H9 (cell line): ENCODE measurements around the gene SLC17A7. TPM values are rescaled to one million over a fixed set of nuclear protein-coding genes. Genes with fewer than 3 reads are reported as not detected.

Experiments used
- DNase-seq: peaks from one replicate; pipeline ENCODE4 v3.0.0-alpha.2; 2017
- H2AFZ ChIP-seq: one replicate; pipeline ENCODE4 v1.6.1; 2013; ENCODE audit warnings: mild to moderate bottlenecking, low read length, control low read depth, moderate library complexity
- H2AK5ac ChIP-seq: 2 replicates; pipeline ENCODE4 v1.6.1; 2013; ENCODE audit warnings: low read length, control low read depth, mixed read lengths; ENCODE audit not compliant: insufficient read length
- H2BK120ac ChIP-seq: one replicate; pipeline ENCODE4 v1.6.1; 2013; ENCODE audit warnings: low read depth, mild to moderate bottlenecking, low read length, control low read depth, inconsistent platforms; ENCODE audit not compliant: poor library complexity, severe bottlenecking
- H2BK12ac ChIP-seq: 2 replicates; pipeline ENCODE4 v1.6.1; 2013; ENCODE audit warnings: low read length, control low read depth, mixed read lengths, low read depth; ENCODE audit not compliant: insufficient read length
- H2BK15ac ChIP-seq: 2 replicates; pipeline ENCODE4 v1.6.1; 2013; ENCODE audit warnings: low read depth, low read length, control low read depth
- H2BK20ac ChIP-seq: one replicate; pipeline ENCODE4 v1.6.1; 2013; ENCODE audit warnings: low read depth, mild to moderate bottlenecking, low read length, control low read depth, inconsistent platforms; ENCODE audit not compliant: poor library complexity, severe bottlenecking
- H2BK5ac ChIP-seq: 2 replicates; pipeline ENCODE4 v1.6.1; 2013; ENCODE audit warnings: low read length, control low read depth, mixed read lengths; ENCODE audit not compliant: insufficient read length
- H3K14ac ChIP-seq: 2 replicates; pipeline ENCODE4 v1.6.1; 2013; ENCODE audit warnings: low read length, control low read depth; ENCODE audit not compliant: insufficient read depth
- H3K18ac ChIP-seq: 2 replicates; pipeline ENCODE4 v1.6.1; 2013; ENCODE audit warnings: low read depth, mild to moderate bottlenecking, mixed read lengths, low read length, control low read depth; ENCODE audit not compliant: insufficient read length
- H3K23ac ChIP-seq: 2 replicates; pipeline ENCODE4 v1.6.1; 2013; ENCODE audit warnings: low read length, control low read depth, mixed read lengths, low read depth; ENCODE audit not compliant: insufficient read length
- H3K23me2 ChIP-seq: 2 replicates; pipeline ENCODE4 v1.6.1; 2013; ENCODE audit warnings: low read depth, mild to moderate bottlenecking, mixed read lengths, low read length, control low read depth; ENCODE audit not compliant: insufficient read length, poor library complexity, severe bottlenecking
- H3K27ac ChIP-seq: 2 replicates; pipeline ENCODE4 v1.5.1; 2013; ENCODE audit warnings: low read length, control low read depth, mixed read lengths, low read depth; ENCODE audit not compliant: insufficient read length
- H3K27me3 ChIP-seq: 2 replicates; pipeline ENCODE4 v1.6.1; 2013; ENCODE audit warnings: low read length, control low read depth, inconsistent platforms; ENCODE audit not compliant: insufficient read depth
- H3K4ac ChIP-seq: 2 replicates; pipeline ENCODE4 v1.6.1; 2013; ENCODE audit warnings: low read depth, mild to moderate bottlenecking, control low read depth, inconsistent platforms, low read length, moderate library complexity
- H3K4me1 ChIP-seq: 2 replicates; pipeline ENCODE4 v1.6.1; 2013; ENCODE audit warnings: low read length, control low read depth, inconsistent platforms; ENCODE audit not compliant: insufficient read depth
- H3K4me2 ChIP-seq: 2 replicates; pipeline ENCODE4 v1.6.1; 2013; ENCODE audit warnings: low read length, control low read depth, mixed read lengths; ENCODE audit not compliant: insufficient read length, insufficient read depth
- H3K56ac ChIP-seq: 2 replicates; pipeline ENCODE4 v1.6.1; 2013; ENCODE audit warnings: low read depth, mild to moderate bottlenecking, mixed read lengths, low read length, control low read depth; ENCODE audit not compliant: insufficient read length
- H3K79me1 ChIP-seq: 2 replicates; pipeline ENCODE4 v1.6.1; 2013; ENCODE audit warnings: low read depth, mild to moderate bottlenecking, moderate library complexity, low read length, control low read depth, inconsistent platforms; ENCODE audit not compliant: insufficient read depth, poor library complexity, severe bottlenecking
- H3K79me2 ChIP-seq: 2 replicates; pipeline ENCODE4 v1.6.1; 2013; ENCODE audit warnings: low read length, control low read depth, inconsistent platforms; ENCODE audit not compliant: insufficient read depth
- H3K9ac ChIP-seq: 2 replicates; pipeline ENCODE4 v1.6.1; 2013; ENCODE audit warnings: low read length, control low read depth, mixed read lengths; ENCODE audit not compliant: insufficient read length; ENCODE audit errors: extremely low read depth
- H3K9me3 ChIP-seq: one replicate; pipeline ENCODE4 v1.6.1; 2013; ENCODE audit warnings: low read depth, low read length, inconsistent platforms; ENCODE audit not compliant: control insufficient read depth
- H3T11ph ChIP-seq: one replicate; pipeline ENCODE4 v1.6.1; 2013; ENCODE audit warnings: mild to moderate bottlenecking, low read length, control low read depth, inconsistent platforms
- H4K20me1 ChIP-seq: one replicate; pipeline ENCODE4 v1.6.1; 2013; ENCODE audit not compliant: control insufficient read depth, insufficient read length, insufficient read depth
- H4K5ac ChIP-seq: 2 replicates; pipeline ENCODE4 v1.6.1; 2013; ENCODE audit warnings: low read depth, mild to moderate bottlenecking, mixed read lengths, low read length, control low read depth; ENCODE audit not compliant: insufficient read length
- H4K8ac ChIP-seq: replicated peaks from 2 replicates; pipeline ENCODE4 v1.6.1; 2013; ENCODE audit warnings: low read length, control low read depth, mixed read lengths, low read depth; ENCODE audit not compliant: insufficient read length
- H4K91ac ChIP-seq: 2 replicates; pipeline ENCODE4 v1.6.1; 2013; ENCODE audit warnings: low read depth, mild to moderate bottlenecking, moderate library complexity, mixed read lengths, low read length, control low read depth; ENCODE audit not compliant: insufficient read length
- H3K27ac Mint-ChIP-seq, 3 experiments: 2 replicates in 2 of 3; 3 replicates in 1 of 3; pipeline ENCODE4 v1.8.0; 2020 to 2021; ENCODE audit warnings: mixed read lengths in 3 of 3, mild to moderate bottlenecking in 1 of 3, moderate library complexity in 1 of 3
- H3K27me3 Mint-ChIP-seq: 2 replicates; pipeline ENCODE4 v1.8.0; 2021; ENCODE audit warnings: low read depth, mild to moderate bottlenecking, moderate library complexity, mixed read lengths
- H3K36me3 Mint-ChIP-seq, 3 experiments: 2 replicates in 2 of 3; 3 replicates in 1 of 3; pipeline ENCODE4 v1.8.0; 2020 to 2021; ENCODE audit warnings: low read depth in 3 of 3, mixed read lengths in 3 of 3; ENCODE audit not compliant: insufficient read depth in 1 of 3
- H3K4me1 Mint-ChIP-seq, 2 experiments: 2 replicates each; pipeline ENCODE4 v1.8.0; 2020; ENCODE audit warnings: mixed read lengths in 2 of 2
- H3K4me3 Mint-ChIP-seq, 2 experiments: 2 replicates in 1 of 2; 3 replicates in 1 of 2; pipeline ENCODE4 v1.8.0; 2020 to 2021; ENCODE audit warnings: mild to moderate bottlenecking in 2 of 2, mixed read lengths in 2 of 2, moderate library complexity in 1 of 2
- H3K9me3 Mint-ChIP-seq, 2 experiments: 2 replicates in 1 of 2; 3 replicates in 1 of 2; pipeline ENCODE4 v1.8.0; 2020; ENCODE audit warnings: mild to moderate bottlenecking in 2 of 2, mixed read lengths in 2 of 2, moderate library complexity in 1 of 2
- WGBS: extraction: QIAGEN DNeasy Blood & Tissue Kit; methylation state at CpG from one replicate; pipeline ENCODE4 v1.1.7; 2013; ENCODE audit warnings: missing lambda C conversion rate, low lambda C conversion rate, mixed read lengths; ENCODE audit not compliant: insufficient read length; ENCODE audit errors: extremely low coverage; 5-methylcytosine and 5-hydroxymethylcytosine counted together
- long read RNA-seq: library from polyadenylated mRNA; unstranded; transcript quantifications from one replicate; pipeline ENCODE4 v2.0.0, GENCODE V29; 2020
- total RNA-seq: library from RNA; stranded (reverse); gene quantifications from 2 replicates; pipeline ENCODE4 v1.2.1, GENCODE V29; 2021
- TF ChIP-seq, protein P1 (sequence below): fragments of 200-600 bp; sonication (generic); conservative IDR thresholded peaks from 3 replicates; pipeline ENCODE4 v1.8.0; 2021; ENCODE audit warnings: antibody characterized with exemption, mild to moderate bottlenecking

The SLC17A7 gene
- 1.1 and 1.3 TPM in 2 replicates for total RNA-seq
- long read RNA-seq = 0 reads

DNA sequence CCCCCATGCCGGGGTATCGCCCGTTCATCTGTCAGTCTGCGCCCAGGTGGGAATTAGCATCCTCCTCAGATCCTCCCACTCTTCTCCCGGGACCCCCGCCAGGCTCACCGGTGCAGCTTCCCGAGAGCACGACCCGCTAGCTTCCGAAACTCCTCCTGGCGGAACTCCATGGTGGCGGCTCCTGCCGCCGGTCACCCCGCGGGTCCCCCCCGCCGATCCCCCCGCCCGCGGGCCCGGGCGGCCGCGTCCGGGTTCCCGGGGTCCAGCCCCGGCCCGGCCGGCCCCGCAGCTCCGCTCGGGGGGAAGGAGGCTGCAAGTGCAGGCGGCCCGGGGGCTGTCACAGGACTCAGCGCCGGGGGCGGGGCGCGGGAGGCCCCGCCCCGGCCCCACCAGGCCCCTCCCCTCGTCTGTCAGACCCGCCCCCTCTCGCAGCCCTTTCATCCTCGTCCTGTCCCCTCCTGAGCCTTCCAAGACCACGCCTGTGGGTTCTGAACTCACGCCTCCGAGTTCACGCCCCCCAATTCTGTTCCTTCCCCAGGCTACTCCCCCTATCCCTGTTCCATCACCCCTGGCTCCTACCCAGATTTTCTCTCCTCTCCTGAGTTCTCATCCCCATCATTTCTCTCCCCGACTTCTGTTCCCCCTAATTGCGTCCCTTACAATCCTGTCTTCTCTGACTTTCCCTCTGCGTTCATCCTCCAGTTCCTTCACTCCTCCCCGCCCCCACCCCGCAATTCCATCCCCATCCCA is at the start of gene SLC17A7:
Gene SLC17A7, minus strand, starts transcription at position 318 of the 750 bp plus-strand sequence. Its CDS starts 148 bp downstream, at position 170.
- Histone ChIP-seq H3K4me2 (peak within 1 kb of the TSS; percentile 83), H4K91ac (no peak within 1 kb of the TSS), H3K79me2 (no peaks in the 10 kb centered on the region), H3K4ac (no peak within 1 kb of the TSS), H3K14ac (no peak within 1 kb of the TSS), H2AFZ (no peak within 1 kb of the TSS), H2BK120ac (no peak within 1 kb of the TSS), H3K27ac (no peak within 1 kb of the TSS), H3K23me2 (peaks cover 21% of the 10 kb centered on the region), H3K4me1 (no peaks in the 10 kb centered on the region), H2BK20ac (no peak within 1 kb of the TSS), H3K9me3 (no peaks in the 10 kb centered on the region), H3K23ac (no peak within 1 kb of the TSS), H4K8ac (no peak within 1 kb of the TSS), H3T11ph (no peak within 1 kb of the TSS), H3K18ac (peak within 1 kb of the TSS; percentile 50), H4K5ac (no peak within 1 kb of the TSS), H4K20me1 (no peaks in the 10 kb centered on the region), H2BK12ac (no peak within 1 kb of the TSS), H3K27me3 (peaks cover 34% of the 10 kb centered on the region; the same call in 1 of the 2 replicates), H2BK15ac (no peak within 1 kb of the TSS), H2BK5ac (no peak within 1 kb of the TSS), H3K56ac (no peak within 1 kb of the TSS), H3K9ac (no peak within 1 kb of the TSS), H2AK5ac (no peak within 1 kb of the TSS), H3K79me1 (no peaks in the 10 kb centered on the region)
- H3K36me3 Mint-ChIP-seq = peaks cover 4 to 6% (median 6%) of the 10 kb centered on the region in 3 experiments; a peak in 6 of 7 replicates
- TF ChIP-seq, protein P1, sequence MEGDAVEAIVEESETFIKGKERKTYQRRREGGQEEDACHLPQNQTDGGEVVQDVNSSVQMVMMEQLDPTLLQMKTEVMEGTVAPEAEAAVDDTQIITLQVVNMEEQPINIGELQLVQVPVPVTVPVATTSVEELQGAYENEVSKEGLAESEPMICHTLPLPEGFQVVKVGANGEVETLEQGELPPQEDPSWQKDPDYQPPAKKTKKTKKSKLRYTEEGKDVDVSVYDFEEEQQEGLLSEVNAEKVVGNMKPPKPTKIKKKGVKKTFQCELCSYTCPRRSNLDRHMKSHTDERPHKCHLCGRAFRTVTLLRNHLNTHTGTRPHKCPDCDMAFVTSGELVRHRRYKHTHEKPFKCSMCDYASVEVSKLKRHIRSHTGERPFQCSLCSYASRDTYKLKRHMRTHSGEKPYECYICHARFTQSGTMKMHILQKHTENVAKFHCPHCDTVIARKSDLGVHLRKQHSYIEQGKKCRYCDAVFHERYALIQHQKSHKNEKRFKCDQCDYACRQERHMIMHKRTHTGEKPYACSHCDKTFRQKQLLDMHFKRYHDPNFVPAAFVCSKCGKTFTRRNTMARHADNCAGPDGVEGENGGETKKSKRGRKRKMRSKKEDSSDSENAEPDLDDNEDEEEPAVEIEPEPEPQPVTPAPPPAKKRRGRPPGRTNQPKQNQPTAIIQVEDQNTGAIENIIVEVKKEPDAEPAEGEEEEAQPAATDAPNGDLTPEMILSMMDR = no peak; the same call in 2 of the 3 replicates
- peak within 1 kb of the TSS; percentile 41 to 59 (median 59); a peak in 4 of 7 replicates for H3K27ac Mint-ChIP-seq
- H3K9me3 Mint-ChIP-seq = no peaks in the 10 kb centered on the region; a peak in 1 of 5 replicates
- DNase-seq = peak; percentile 91
- H3K4me1 Mint-ChIP-seq = peaks cover 21 to 39% of the 10 kb centered on the region in 2 experiments
- peak within 1 kb of the TSS; percentile 74 to 84 for H3K4me3 Mint-ChIP-seq
- no CpG with 5 or more reads among the region's 56 CpGs for WGBS
- H3K27me3 Mint-ChIP-seq = peaks cover 59% of the 10 kb centered on the region
